Endometrium (tissue), 2 donors: ENCODE results near the gene SMAP1.

Experiments used
- FAIRE-seq: peaks from 2 replicates; lab custom pipeline; 2012; peaks lifted over from hg19 to GRCh38; lab: Jason Lieb, UNC
- donor health status: control.
- donor health status: control.

SMAP1 gene

GRCh38 chr6:70901324-70901723 is 233.6 kb downstream of the SMAP1 start:
- FAIRE-seq: no peak

GRCh38 chr6:70903665-70904452 is 236.2 kb downstream of the SMAP1 start:
- FAIRE-seq: no peak

DNA sequence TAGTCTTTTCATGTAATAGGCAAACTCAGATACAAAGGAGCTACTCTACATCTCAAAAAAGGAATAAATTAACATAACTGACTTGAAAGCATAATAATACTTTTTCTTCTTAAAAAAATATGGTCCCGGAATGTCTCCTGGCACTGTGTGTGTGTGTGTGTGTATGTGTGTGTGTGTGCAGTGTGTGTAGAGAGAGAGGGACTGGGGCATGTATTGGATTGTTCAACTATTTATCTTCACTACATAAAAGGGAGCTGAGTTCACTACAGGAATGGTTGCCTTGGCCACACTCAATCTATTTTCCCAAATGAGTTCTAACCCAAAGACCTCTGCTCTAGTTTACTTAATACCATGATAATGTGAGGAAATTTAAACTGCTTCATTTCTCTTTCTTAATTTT is 238.1 kb downstream of the SMAP1 start:
- FAIRE-seq: no peak
